CD4-positive, alpha-beta T cell (primary cell): ENCODE data around the gene RNASE13. TPM values are rescaled to one million over a fixed set of nuclear protein-coding genes. Genes with fewer than 3 reads are reported as not detected.

Experiments used
- ATAC-seq: fragments of 200-7000 bp; cut with Tn5 transposase; one replicate; pipeline ENCODE4 v1.10.0; 2022; ENCODE audit warnings: mild to moderate bottlenecking; ENCODE audit not compliant: poor library complexity
- CTCF ChIA-PET: fragments of 350-600 bp; sonication (Branson Sonifier 250); formaldehyde crosslinking; loops from one replicate; lab custom pipeline; 2021; ENCODE audit warnings: antibody characterized with exemption, inconsistent platforms; lab: Charles Lee
- POLR2A ChIA-PET: fragments of 350-600 bp; sonication (Branson Sonifier 250); formaldehyde crosslinking; loops from one replicate; lab custom pipeline; 2021; ENCODE audit warnings: antibody characterized with exemption, inconsistent platforms; lab: Charles Lee
- DNase-seq, 14 experiments: peaks; one replicate each; pipeline ENCODE4 v3.0.0-alpha.2; 2013 to 2020; ENCODE audit warnings: mixed read lengths in 2 of 14
- H3K27ac ChIP-seq, 2 donors: one replicate each; pipeline versions ENCODE4 v1.5.1 to v1.7.0; 2013; ENCODE audit warnings: low read length in 2 of 2, low read depth in 1 of 2, mild to moderate bottlenecking in 1 of 2
- H3K27me3 ChIP-seq, 2 experiments: 1 replicate in 1 of 2; 2 replicates in 1 of 2; pipeline versions ENCODE4 v1.6.1 to v1.7.0; 2013; ENCODE audit warnings: low read length in 2 of 2, control low read depth in 1 of 2, mild to moderate bottlenecking in 1 of 2, moderate library complexity in 1 of 2; ENCODE audit not compliant: insufficient read depth in 2 of 2, control insufficient read depth in 1 of 2
- H3K36me3 ChIP-seq: one replicate; pipeline ENCODE4 v1.6.1; 2013; ENCODE audit warnings: low read length, control low read depth; ENCODE audit not compliant: insufficient read depth
- H3K4me1 ChIP-seq: one replicate; pipeline ENCODE4 v1.6.1; 2013; ENCODE audit warnings: low read length, control low read depth; ENCODE audit not compliant: insufficient read depth
- H3K4me3 ChIP-seq: one replicate; pipeline ENCODE4 v1.5.1; 2013; ENCODE audit warnings: mild to moderate bottlenecking, low read length, moderate library complexity
- H3K9me3 ChIP-seq, 2 experiments: 1 replicate in 1 of 2; 2 replicates in 1 of 2; pipeline versions ENCODE4 v1.6.1 to v1.7.0; 2013; ENCODE audit warnings: low read length in 2 of 2, mild to moderate bottlenecking in 2 of 2, control low read depth in 1 of 2, moderate library complexity in 1 of 2; ENCODE audit not compliant: control insufficient read depth in 1 of 2, insufficient read depth in 1 of 2
- H3K27ac Mint-ChIP-seq: one replicate; pipeline ENCODE4 v1.8.0; 2020; ENCODE audit warnings: mixed read lengths
- H3K27me3 Mint-ChIP-seq: one replicate; pipeline ENCODE4 v1.8.0; 2021; ENCODE audit warnings: mixed read lengths
- H3K36me3 Mint-ChIP-seq: one replicate; pipeline ENCODE4 v1.8.0; 2021; ENCODE audit warnings: low read depth, mixed read lengths
- H3K4me1 Mint-ChIP-seq: one replicate; pipeline ENCODE4 v1.8.0; 2021; ENCODE audit warnings: low read depth, mixed read lengths
- H3K4me3 Mint-ChIP-seq: one replicate; pipeline ENCODE4 v1.8.0; 2020; ENCODE audit warnings: mild to moderate bottlenecking, mixed read lengths
- H3K9me3 Mint-ChIP-seq: one replicate; pipeline ENCODE4 v1.8.0; 2020; ENCODE audit warnings: mixed read lengths
- CTCF ChIP-seq: fragments of 200-600 bp; IDR thresholded peaks from one replicate; pipeline ENCODE4 v1.8.0; 2022; ENCODE audit warnings: antibody characterized with exemption, mild to moderate bottlenecking
- intact Hi-C, 2 experiments: fragments of 100-400 bp; cut with DNase I in 1 of 2; cut with micrococcal nuclease in 1 of 2; formaldehyde crosslinking; loops; one replicate each; pipeline versions ENCODE4 v1.15.1 to v1.9.0; 2023 to 2025; cut with DNase I, micrococcal nuclease
- total RNA-seq, 174 experiments: library from RNA in 2 of 174; stranded (reverse) in 2 of 174; gene quantifications; one replicate each; pipeline ENCODE4 v1.2.3 and lab custom pipeline; 2021 to 2026

The RNASE13 gene
- total RNA-seq, 2 experiments from 2014 or later, result not detected

GRCh38 chr14:21018286-21018685, 16.3 kb downstream of the RNASE13 start:
- POLR2A ChIA-PET, result no interaction called here
- DNase-seq (no peak), ATAC-seq (no peak)
- Mint-ChIP-seq H3K4me1 (peaks cover 10% of the 10 kb centered on the region), H3K4me3 (no peak overlapping the region), H3K27me3 (peaks cover 6% of the 10 kb centered on the region), H3K36me3 (peaks cover 51% of the 10 kb centered on the region), H3K9me3 (no peaks in the 10 kb centered on the region), H3K27ac (no peak overlapping the region)
- Histone ChIP-seq H3K4me3 (no peak overlapping the region), H3K9me3 (no peaks in the 10 kb centered on the region), H3K27me3 (peaks cover 0 to 2% of the 10 kb centered on the region in 2 experiments), H3K4me1 (peaks cover 4% of the 10 kb centered on the region), H3K27ac (no peak overlapping the region), H3K36me3 (peaks cover 19% of the 10 kb centered on the region)
- CTCF ChIA-PET, result interaction anchor here (2.1 to 2.8 kb wide), 3 partner anchors 21 to 86 kb away, joined by 8 to 11 read pairs (median 9); no protein-coding TSS in a partner anchor
- TF ChIP-seq CTCF, result no peak
- intact Hi-C loops, result loop anchor here in 1 of 2 experiments (10.0 kb wide), 1 partner anchor 537 kb away; no protein-coding TSS in a partner anchor

GRCh38 chr14:21017528-21018245, 16.9 kb downstream of the RNASE13 start:
- H3K27me3 Mint-ChIP-seq, result peaks cover 11% of the 10 kb centered on the region
- ChIA-PET POLR2A (interaction anchor here (0.5 to 0.7 kb wide), 2 partner anchors 20 to 27 kb away, joined by 3 read pairs; no protein-coding TSS in a partner anchor), CTCF (interaction anchor here (2.1 to 2.8 kb wide), 3 partner anchors 22 to 86 kb away, joined by 8 to 11 read pairs (median 9); no protein-coding TSS in a partner anchor)
- peaks cover 51% of the 10 kb centered on the region for H3K36me3 Mint-ChIP-seq
- no peaks in the 10 kb centered on the region for H3K9me3 ChIP-seq
- no peak overlapping the region for H3K27ac ChIP-seq
- intact Hi-C loops, result loop anchor here in 1 of 2 experiments (10.0 kb wide), 1 partner anchor 537 kb away; no protein-coding TSS in a partner anchor
- ATAC-seq (no peak), DNase-seq (no peak)
- no peak for TF ChIP-seq CTCF
- no peak overlapping the region for H3K4me3 Mint-ChIP-seq
- H3K4me1 ChIP-seq, result no peaks in the 10 kb centered on the region
- H3K9me3 Mint-ChIP-seq, result no peaks in the 10 kb centered on the region
- no peak overlapping the region for H3K27ac Mint-ChIP-seq
- H3K27me3 ChIP-seq, result peaks cover 0 to 6% of the 10 kb centered on the region in 2 experiments
- peaks cover 19% of the 10 kb centered on the region for H3K36me3 ChIP-seq
- H3K4me1 Mint-ChIP-seq, result peaks cover 5% of the 10 kb centered on the region
- H3K4me3 ChIP-seq, result no peak overlapping the region

GRCh38 chr14:21016413-21017190, 18.0 kb downstream of the RNASE13 start:
- Histone ChIP-seq H3K36me3 (peaks cover 19% of the 10 kb centered on the region), H3K27me3 (peaks cover 0 to 6% of the 10 kb centered on the region in 2 experiments), H3K9me3 (no peaks in the 10 kb centered on the region), H3K4me1 (no peaks in the 10 kb centered on the region), H3K27ac (no peak overlapping the region), H3K4me3 (no peak overlapping the region)
- peaks cover 21% of the 10 kb centered on the region for H3K27me3 Mint-ChIP-seq
- H3K4me3 Mint-ChIP-seq, result no peak overlapping the region
- peaks cover 42% of the 10 kb centered on the region for H3K36me3 Mint-ChIP-seq
- H3K9me3 Mint-ChIP-seq, result no peaks in the 10 kb centered on the region
- H3K4me1 Mint-ChIP-seq, result no peaks in the 10 kb centered on the region
- DNase-seq, result no peak
- intact Hi-C loops, result loop anchor here in 1 of 2 experiments (10.0 kb wide), 1 partner anchor 538 kb away; no protein-coding TSS in a partner anchor
- no peak for ATAC-seq
- POLR2A ChIA-PET, result interaction anchor here (2.7 kb wide), 1 partner anchor 7 kb away, joined by 19 read pairs; the partner anchor contains the start of gene NDRG2
- CTCF ChIA-PET, result interaction anchor here (2.1 to 3.3 kb wide), 4 partner anchors 23 to 87 kb away, joined by 9 to 58 read pairs (median 10); no protein-coding TSS in a partner anchor
- TF ChIP-seq CTCF, result no peak
- H3K27ac Mint-ChIP-seq, result no peak overlapping the region
